ENCODE measurements around the gene PTPRD.
"Not testable (repeated sequence)": the region's sequence is repeated elsewhere in the genome, so short reads cannot be mapped to it uniquely, and the experiment has no call there.

Gene PTPRD

DNA sequence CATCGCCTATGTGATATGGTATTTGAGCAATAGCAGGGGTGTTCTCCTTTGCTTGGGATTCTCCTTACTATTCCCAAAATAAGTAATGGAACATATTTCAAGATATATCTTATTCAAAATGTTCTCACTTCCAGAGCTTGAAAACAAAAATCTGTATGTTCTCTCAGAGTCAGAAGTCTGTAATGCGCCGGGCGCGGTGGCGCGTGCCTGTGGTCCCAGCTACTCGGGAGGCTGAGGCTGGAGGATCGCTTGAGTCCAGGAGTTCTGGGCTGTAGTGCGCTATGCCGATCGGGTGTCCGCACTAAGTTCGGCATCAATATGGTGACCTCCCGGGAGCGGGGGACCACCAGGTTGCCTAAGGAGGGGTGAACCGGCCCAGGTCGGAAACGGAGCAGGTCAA lies 1170.9 kb downstream of the PTPRD start:
- H3K27ac ChIP-seq (ENCODE audit: low read length); H3K4me3 ChIP-seq (ENCODE audit: low read length); H3K27me3 ChIP-seq (ENCODE audit: control insufficient read depth, insufficient read depth, low read length); H3K36me3 ChIP-seq (ENCODE audit: control insufficient read depth, low read depth, low read length); H3K4me1 ChIP-seq (ENCODE audit: control insufficient read depth, low read depth, low read length); H3K9ac ChIP-seq (ENCODE audit: low read length); H3K9me3 ChIP-seq (ENCODE audit: control insufficient read depth, low read depth, low read length): not testable (repeated sequence)

- no peaks in the 10 kb centered on the region for H3K27me3 ChIP-seq (ENCODE audit: control insufficient read depth, insufficient read depth, low read length)
- H3K27ac ChIP-seq (ENCODE audit: low read length), result no peak overlapping the region
- H3K9me3 ChIP-seq (ENCODE audit: control insufficient read depth, low read depth, low read length), result no peaks in the 10 kb centered on the region
- H3K4me3 ChIP-seq (ENCODE audit: low read length), result no peak overlapping the region
- H3K36me3 ChIP-seq (ENCODE audit: control insufficient read depth, low read depth, low read length), result no peaks in the 10 kb centered on the region
- H3K9ac ChIP-seq (ENCODE audit: low read length), result no peak overlapping the region
- H3K4me1 ChIP-seq (ENCODE audit: control insufficient read depth, low read depth, low read length), result peaks cover 11% of the 10 kb centered on the region
These were observed 1175.2 kb downstream of the PTPRD start for GRCh38 chr9:9437641-9438040.

DNA sequence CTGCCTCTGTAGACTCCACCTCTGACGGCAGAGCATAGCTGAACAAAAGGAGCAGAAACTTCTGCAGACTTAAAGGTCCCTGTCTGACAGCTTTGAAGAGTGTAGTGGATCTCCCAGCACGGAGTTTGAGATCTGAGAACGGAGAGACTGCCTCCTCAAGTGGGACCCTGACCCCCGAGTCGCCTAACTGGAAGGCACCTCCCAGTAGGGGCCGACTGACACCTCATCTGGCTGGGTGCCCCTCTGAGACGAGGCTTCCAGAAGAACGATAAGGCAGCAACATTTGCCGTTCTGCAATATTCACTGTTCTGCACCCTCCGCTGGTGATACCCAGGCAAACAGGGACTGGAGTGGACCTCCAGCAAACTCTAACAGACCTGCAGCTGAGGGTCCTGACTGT lies 1186.3 kb downstream of the PTPRD start:
- not testable (repeated sequence) for H3K27me3 ChIP-seq (ENCODE audit: control insufficient read depth, insufficient read depth, low read length); H3K9ac ChIP-seq (ENCODE audit: low read length); H3K9me3 ChIP-seq (ENCODE audit: control insufficient read depth, low read depth, low read length); H3K4me3 ChIP-seq (ENCODE audit: low read length); H3K4me1 ChIP-seq (ENCODE audit: control insufficient read depth, low read depth, low read length); H3K36me3 ChIP-seq (ENCODE audit: control insufficient read depth, low read depth, low read length); H3K27ac ChIP-seq (ENCODE audit: low read length)

GRCh38 chr9:9412241-9412640 lies 1200.6 kb downstream of the PTPRD start:
- Histone ChIP-seq H3K27ac (ENCODE audit: low read length) (no peak overlapping the region), H3K27me3 (ENCODE audit: control insufficient read depth, insufficient read depth, low read length) (no peaks in the 10 kb centered on the region), H3K36me3 (ENCODE audit: control insufficient read depth, low read depth, low read length) (no peaks in the 10 kb centered on the region), H3K4me3 (ENCODE audit: low read length) (no peak overlapping the region), H3K4me1 (ENCODE audit: control insufficient read depth, low read depth, low read length) (no peaks in the 10 kb centered on the region), H3K9ac (ENCODE audit: low read length) (no peak overlapping the region), H3K9me3 (ENCODE audit: control insufficient read depth, low read depth, low read length) (peaks cover under 1% of the 10 kb centered on the region)

- Histone ChIP-seq H3K4me1 (ENCODE audit: control insufficient read depth, low read depth, low read length) (peaks cover 9% of the 10 kb centered on the region), H3K9me3 (ENCODE audit: control insufficient read depth, low read depth, low read length) (peaks cover 3% of the 10 kb centered on the region), H3K27me3 (ENCODE audit: control insufficient read depth, insufficient read depth, low read length) (no peaks in the 10 kb centered on the region), H3K36me3 (ENCODE audit: control insufficient read depth, low read depth, low read length) (no peaks in the 10 kb centered on the region), H3K27ac (ENCODE audit: low read length) (no peak overlapping the region), H3K9ac (ENCODE audit: low read length) (no peak overlapping the region), H3K4me3 (ENCODE audit: low read length) (no peak overlapping the region)
These were observed 1202.1 kb downstream of the PTPRD start for GRCh38 chr9:9410736-9411135.

DNA sequence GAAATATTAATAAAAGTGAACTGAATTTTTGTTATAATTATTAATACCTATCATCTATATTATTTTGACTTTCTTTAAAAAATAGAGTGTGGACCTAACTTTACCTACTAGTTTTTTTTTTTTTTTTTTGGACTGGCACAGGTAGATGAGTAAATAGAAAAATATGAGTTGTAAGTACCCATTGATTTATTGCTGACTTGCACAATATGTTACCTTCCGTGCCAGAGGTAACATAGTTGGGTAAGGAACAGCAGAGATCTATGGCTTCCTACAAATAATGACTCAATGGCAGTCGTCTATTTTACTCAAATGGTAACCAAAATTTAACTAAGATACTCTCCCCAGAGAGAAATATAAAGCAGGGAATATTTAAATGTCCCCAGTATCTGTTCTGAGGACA lies 1212.8 kb downstream of the PTPRD start:
- Histone ChIP-seq H3K36me3 (ENCODE audit: control insufficient read depth, low read depth, low read length) (no peaks in the 10 kb centered on the region), H3K27me3 (ENCODE audit: control insufficient read depth, insufficient read depth, low read length) (no peaks in the 10 kb centered on the region), H3K4me3 (ENCODE audit: low read length) (no peak overlapping the region), H3K4me1 (ENCODE audit: control insufficient read depth, low read depth, low read length) (peaks cover 8% of the 10 kb centered on the region), H3K9me3 (ENCODE audit: control insufficient read depth, low read depth, low read length) (no peaks in the 10 kb centered on the region), H3K27ac (ENCODE audit: low read length) (no peak overlapping the region), H3K9ac (ENCODE audit: low read length) (no peak overlapping the region)

DNA sequence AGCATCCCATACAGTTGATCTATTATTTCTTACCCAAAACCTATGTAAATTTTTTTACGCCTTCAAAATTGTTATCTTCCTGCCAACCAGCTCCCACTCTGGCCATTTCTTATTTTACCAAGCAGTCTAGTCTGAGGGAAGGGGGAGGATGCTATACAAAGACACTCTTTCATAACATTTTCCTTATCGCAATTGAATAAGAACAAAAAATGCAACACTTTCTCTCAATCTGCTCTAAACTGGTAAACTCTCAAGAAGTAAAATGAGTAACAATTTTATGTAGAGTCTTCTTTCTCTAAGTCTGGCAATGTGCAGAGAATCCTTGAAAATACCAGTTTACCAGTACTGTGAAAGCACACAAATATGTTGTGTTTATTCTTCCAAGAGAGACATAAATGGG lies 1216.3 kb downstream of the PTPRD start:
- no peak overlapping the region for H3K9ac ChIP-seq (ENCODE audit: low read length)
- H3K4me1 ChIP-seq (ENCODE audit: control insufficient read depth, low read depth, low read length), result peaks cover 8% of the 10 kb centered on the region
- H3K27ac ChIP-seq (ENCODE audit: low read length), result no peak overlapping the region
- no peaks in the 10 kb centered on the region for H3K36me3 ChIP-seq (ENCODE audit: control insufficient read depth, low read depth, low read length)
- H3K4me3 ChIP-seq (ENCODE audit: low read length), result no peak overlapping the region
- no peaks in the 10 kb centered on the region for H3K27me3 ChIP-seq (ENCODE audit: control insufficient read depth, insufficient read depth, low read length)
- H3K9me3 ChIP-seq (ENCODE audit: control insufficient read depth, low read depth, low read length), result no peaks in the 10 kb centered on the region

DNA sequence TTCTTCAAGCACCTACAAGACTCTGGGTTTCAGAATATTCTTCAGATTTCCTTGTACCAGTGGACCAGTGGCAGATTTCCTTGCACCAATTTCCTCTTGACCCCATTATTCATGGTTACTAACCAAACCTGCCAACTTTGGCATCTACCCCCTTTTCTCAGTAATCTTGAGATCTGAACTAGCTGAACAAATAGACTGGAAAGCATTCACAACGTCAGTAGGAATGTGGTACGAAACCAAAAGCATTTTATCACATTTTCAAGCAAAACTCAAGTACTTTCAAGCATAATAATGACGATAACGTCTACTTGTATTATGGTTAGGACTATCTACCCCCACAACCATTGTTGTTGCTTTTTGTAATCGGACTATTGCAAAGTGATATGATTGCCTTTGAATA lies 1217.3 kb downstream of the PTPRD start:
- H3K4me3 ChIP-seq (ENCODE audit: low read length), result no peak overlapping the region
- peaks cover 6% of the 10 kb centered on the region for H3K4me1 ChIP-seq (ENCODE audit: control insufficient read depth, low read depth, low read length)
- H3K36me3 ChIP-seq (ENCODE audit: control insufficient read depth, low read depth, low read length), result no peaks in the 10 kb centered on the region
- no peak overlapping the region for H3K9ac ChIP-seq (ENCODE audit: low read length)
- H3K27me3 ChIP-seq (ENCODE audit: control insufficient read depth, insufficient read depth, low read length), result no peaks in the 10 kb centered on the region
- H3K27ac ChIP-seq (ENCODE audit: low read length), result no peak overlapping the region
- no peaks in the 10 kb centered on the region for H3K9me3 ChIP-seq (ENCODE audit: control insufficient read depth, low read depth, low read length)

DNA sequence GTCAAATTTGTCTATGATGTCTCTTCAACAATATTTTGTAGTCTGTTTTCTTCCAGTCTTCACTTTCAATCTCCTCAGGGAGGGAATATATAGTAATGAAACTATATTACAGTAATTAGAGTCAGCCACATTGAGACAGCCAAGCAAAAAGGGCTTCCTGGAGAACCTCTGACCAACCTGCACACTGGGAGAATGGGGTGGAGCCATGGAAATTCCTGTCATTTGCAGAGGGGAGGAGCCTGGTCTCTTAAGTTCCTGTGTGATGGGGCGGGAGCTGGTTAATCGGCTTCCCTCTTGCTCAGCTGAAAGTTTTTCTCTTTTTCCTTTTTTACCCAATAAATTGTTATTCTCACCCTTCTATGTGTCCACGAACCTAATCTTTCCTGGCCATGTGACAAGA lies 1220.0 kb downstream of the PTPRD start:
- Histone ChIP-seq H3K36me3 (ENCODE audit: control insufficient read depth, low read depth, low read length) (no peaks in the 10 kb centered on the region), H3K9me3 (ENCODE audit: control insufficient read depth, low read depth, low read length) (no peaks in the 10 kb centered on the region), H3K4me1 (ENCODE audit: control insufficient read depth, low read depth, low read length) (no peaks in the 10 kb centered on the region), H3K9ac (ENCODE audit: low read length) (no peak overlapping the region), H3K27me3 (ENCODE audit: control insufficient read depth, insufficient read depth, low read length) (no peaks in the 10 kb centered on the region), H3K4me3 (ENCODE audit: low read length) (no peak overlapping the region), H3K27ac (ENCODE audit: low read length) (no peak overlapping the region)

DNA sequence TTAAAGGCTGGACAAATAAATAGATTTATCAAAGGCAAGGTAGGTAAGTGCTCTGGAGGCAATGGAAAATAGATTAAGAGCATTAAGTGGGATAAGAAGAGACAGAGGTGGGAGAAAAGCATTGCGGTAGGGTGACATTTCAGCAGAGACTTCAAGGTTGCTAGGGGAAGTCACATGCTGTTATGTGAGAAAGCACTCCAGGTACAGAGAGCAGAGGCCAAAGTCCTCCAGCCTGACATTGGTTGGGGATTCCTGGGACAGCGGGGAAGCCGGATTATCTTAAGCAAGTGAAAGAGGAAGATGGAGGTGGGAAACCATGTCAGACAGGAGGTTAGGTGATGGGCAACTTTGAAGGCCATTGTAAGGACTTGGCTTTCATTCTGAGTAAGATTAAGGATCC lies 1222.9 kb downstream of the PTPRD start:
- no peak overlapping the region for H3K27ac ChIP-seq (ENCODE audit: low read length)
- no peaks in the 10 kb centered on the region for H3K4me1 ChIP-seq (ENCODE audit: control insufficient read depth, low read depth, low read length)
- no peaks in the 10 kb centered on the region for H3K36me3 ChIP-seq (ENCODE audit: control insufficient read depth, low read depth, low read length)

GRCh38 chr9:9387511-9388115 lies 1225.2 kb downstream of the PTPRD start:
- Histone ChIP-seq H3K4me3 (ENCODE audit: low read length) (no peak overlapping the region), H3K9me3 (ENCODE audit: control insufficient read depth, low read depth, low read length) (no peaks in the 10 kb centered on the region), H3K27me3 (ENCODE audit: control insufficient read depth, insufficient read depth, low read length) (no peaks in the 10 kb centered on the region), H3K9ac (ENCODE audit: low read length) (no peak overlapping the region), H3K36me3 (ENCODE audit: control insufficient read depth, low read depth, low read length) (no peaks in the 10 kb centered on the region), H3K4me1 (ENCODE audit: control insufficient read depth, low read depth, low read length) (no peaks in the 10 kb centered on the region), H3K27ac (ENCODE audit: low read length) (no peak overlapping the region)

More for the DNA sequence above, 1222.9 kb downstream of the PTPRD start:
- no peaks in the 10 kb centered on the region for H3K27me3 ChIP-seq (ENCODE audit: control insufficient read depth, insufficient read depth, low read length)
- H3K9ac ChIP-seq (ENCODE audit: low read length), result no peak overlapping the region
- H3K9me3 ChIP-seq (ENCODE audit: control insufficient read depth, low read depth, low read length), result no peaks in the 10 kb centered on the region
- H3K4me3 ChIP-seq (ENCODE audit: low read length), result no peak overlapping the region

DNA sequence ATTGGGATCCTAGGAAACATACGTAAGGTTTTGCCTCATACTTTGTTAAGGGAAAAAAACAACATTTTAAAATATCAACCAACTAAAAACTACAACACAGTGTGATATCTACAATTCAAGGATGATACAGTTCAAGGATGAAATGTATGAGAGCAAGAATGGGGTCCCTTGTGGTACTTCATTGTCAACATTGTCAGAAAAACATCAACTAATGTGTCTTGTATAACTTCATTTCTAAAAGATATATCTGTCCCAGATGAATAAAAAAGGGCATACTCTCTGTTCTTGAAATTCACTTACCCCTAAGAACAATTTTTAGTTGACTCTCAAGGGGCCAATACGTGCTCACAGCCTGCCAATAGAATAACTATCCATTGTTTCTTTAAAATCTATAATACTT lies 1250.5 kb downstream of the PTPRD start:
- Histone ChIP-seq H3K27me3 (ENCODE audit: control insufficient read depth, insufficient read depth, low read length) (no peaks in the 10 kb centered on the region), H3K27ac (ENCODE audit: low read length) (no peak overlapping the region), H3K9me3 (ENCODE audit: control insufficient read depth, low read depth, low read length) (no peaks in the 10 kb centered on the region), H3K4me3 (ENCODE audit: low read length) (no peak overlapping the region), H3K4me1 (ENCODE audit: control insufficient read depth, low read depth, low read length) (no peaks in the 10 kb centered on the region), H3K36me3 (ENCODE audit: control insufficient read depth, low read depth, low read length) (no peaks in the 10 kb centered on the region), H3K9ac (ENCODE audit: low read length) (no peak overlapping the region)
